ENCODE data around the gene PHTF2. TPM values are rescaled to one million over a fixed set of nuclear protein-coding genes. Genes with fewer than 3 reads are reported as not detected.
"Not testable (repeated sequence)": the region's sequence is repeated elsewhere in the genome, so short reads cannot be mapped to it uniquely, and the experiment has no call there.

The PHTF2 gene
- total RNA-seq, 1 donor = 4.3 TPM

DNA sequence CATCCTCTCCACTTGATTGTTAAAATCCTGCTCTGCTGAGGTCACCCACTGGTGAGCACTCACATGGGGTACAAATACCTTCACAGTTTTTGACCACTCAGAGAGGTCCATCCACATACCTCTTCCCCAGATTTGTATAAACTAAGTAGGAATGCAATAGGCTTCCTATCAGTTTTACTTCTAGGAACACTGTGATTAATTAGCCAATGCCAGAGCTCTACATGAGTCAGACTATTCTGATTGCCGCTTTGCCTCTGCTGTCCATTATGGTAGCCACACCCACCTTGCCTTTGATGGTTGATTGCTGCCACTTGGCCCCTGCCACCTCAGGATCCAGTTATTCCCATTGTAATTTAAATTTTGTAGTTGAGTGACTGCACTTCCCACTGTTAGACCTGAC lies 73.7 kb downstream of the PHTF2 start:
- not testable (repeated sequence) for DNase-seq (ENCODE audit: low read depth in 2 of 3, low spot score in 2 of 3)

DNA sequence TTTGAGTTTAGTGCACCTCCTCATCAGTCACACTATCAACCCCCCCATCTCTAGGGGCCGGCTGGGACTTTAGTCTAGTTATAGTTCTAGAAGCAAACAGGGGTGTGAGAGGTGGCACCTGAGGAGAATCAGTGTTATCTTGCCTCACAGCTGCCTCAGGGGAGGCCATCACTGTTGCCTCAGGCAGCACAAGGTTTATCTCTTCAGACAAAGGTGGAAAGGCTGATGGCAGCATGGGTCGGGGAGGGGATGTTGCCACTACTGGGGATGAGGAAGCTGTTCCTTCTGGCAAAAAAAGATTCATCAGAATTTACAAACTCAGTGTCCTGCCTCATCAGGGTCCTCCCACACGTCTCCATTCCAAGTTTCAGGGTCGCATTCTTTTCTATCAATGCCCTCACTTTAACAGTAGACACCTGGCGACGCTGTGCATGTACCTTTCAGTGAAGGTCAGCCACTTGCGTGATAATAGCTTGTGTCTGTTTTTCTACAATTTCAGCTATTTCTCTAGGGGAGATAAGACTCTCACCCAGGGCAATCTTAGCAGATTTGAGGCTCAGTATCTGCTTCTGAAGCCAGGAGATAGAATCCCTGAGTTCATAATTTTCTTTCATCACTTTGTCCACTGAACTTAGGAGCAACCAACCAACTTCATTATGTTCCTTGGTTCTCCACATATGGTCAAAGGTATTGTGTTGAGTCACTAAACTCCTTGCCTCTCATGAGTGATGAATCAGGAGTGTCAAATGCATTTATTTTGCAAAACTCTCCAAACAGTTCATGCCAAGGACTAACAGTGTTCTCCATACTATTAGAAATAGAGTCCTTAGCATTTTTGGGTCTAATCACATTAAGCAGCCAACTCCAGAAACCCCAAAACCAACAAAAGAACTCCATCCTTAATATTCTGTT lies 75.1 kb downstream of the PHTF2 start:
- not testable (repeated sequence) for DNase-seq (ENCODE audit: low read depth in 2 of 3, low spot score in 2 of 3)

- DNase-seq (ENCODE audit: low read depth in 2 of 3, low spot score in 2 of 3) = no peak
Measured at GRCh38 chr7:77877791-77878190, 79.2 kb downstream of the PHTF2 start.

DNA sequence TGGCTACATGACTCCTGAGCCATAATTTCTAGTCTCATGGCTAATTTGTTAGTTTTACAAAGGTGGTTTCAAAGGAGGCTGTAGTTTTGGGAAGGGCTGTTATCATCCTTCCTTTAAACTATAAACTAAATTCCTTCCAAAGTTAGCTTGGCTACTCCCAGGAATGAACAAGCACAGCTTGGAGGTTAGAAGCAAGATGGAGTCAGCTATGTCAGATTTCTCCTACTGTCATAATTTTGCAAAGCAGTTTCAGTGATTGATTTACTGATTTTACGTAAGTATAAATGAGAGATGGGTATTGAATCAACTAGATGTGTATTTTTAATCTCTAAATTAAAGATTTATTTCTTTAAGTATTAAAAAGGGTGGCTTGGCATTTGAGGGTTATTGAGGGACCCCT lies 79.9 kb downstream of the PHTF2 start:
- no peak for DNase-seq (ENCODE audit: low read depth in 2 of 3, low spot score in 2 of 3)

DNA sequence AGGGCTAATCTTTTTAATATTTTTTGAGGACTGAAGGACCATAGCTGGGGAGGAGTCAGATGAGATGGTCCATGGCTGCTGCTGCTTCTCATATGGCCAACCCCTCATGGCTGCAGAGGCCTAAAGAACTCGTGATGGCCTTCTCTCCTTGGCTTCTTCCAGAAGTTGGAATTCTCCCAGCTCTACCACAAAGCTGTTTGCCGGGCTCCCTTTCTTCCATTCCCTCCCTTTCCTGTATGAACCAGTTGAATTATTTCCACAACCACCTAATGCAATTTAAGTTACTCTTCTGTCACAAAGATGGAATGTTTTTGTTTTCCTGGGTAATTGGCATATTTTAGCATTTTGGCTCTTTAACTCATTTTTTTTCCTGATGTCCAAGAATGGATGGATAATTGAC lies 80.7 kb downstream of the PHTF2 start:
- DNase-seq (ENCODE audit: low read depth in 2 of 3, low spot score in 2 of 3) = no peak

- DNase-seq (ENCODE audit: low read depth in 2 of 3, low spot score in 2 of 3) = no peak
Measured at GRCh38 chr7:77881871-77882270, 83.3 kb downstream of the PHTF2 start.

DNA sequence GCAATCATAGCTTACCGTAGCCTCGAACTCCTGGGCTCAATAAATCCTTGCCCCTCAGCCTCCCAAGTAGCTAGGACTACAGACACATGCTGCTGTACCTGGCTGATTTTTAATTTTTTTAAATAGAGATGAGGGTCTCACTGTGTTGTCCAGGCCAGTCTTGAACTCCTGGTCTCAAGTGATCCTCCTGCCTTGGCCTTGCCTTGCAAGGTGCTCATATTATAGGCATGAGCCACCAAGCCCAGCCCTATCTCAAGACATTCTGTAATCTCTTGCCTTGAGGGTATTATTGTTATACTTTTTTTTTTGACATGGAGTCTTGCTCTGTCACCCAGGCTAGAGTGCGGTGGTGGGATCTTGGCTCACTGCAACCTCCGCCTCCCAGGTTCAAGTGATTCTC lies 86.6 kb downstream of the PHTF2 start:
- no peak for DNase-seq (ENCODE audit: low read depth in 2 of 3, low spot score in 2 of 3)

DNA sequence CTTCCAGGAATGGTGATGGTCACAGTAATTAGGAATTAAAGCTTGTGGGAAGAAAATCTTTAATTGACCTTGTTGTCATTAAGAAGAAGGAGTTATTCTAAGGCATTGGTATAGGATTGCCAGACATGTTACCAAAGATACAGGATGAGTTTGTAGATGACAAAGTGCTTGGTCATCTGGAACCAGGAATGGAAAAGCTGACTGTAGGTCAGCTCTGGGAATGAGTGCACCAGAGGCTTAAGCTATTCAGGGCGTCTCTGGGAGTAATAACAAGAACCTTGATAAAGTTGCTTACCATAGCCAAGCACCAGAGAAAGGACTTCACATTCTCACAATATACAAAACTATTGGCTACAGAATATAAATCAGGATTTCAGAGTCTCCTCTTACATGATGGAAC lies 89.0 kb downstream of the PHTF2 start:
- no peak for DNase-seq (ENCODE audit: low read depth in 2 of 3, low spot score in 2 of 3)

GRCh38 chr7:77888998-77889397 lies 90.4 kb downstream of the PHTF2 start:
- no peak for DNase-seq (ENCODE audit: low read depth in 2 of 3, low spot score in 2 of 3)

GRCh38 chr7:77893813-77894212 lies 95.2 kb downstream of the PHTF2 start:
- DNase-seq (ENCODE audit: low read depth in 2 of 3, low spot score in 2 of 3) = no peak

- DNase-seq (ENCODE audit: low read depth in 2 of 3, low spot score in 2 of 3) = no peak
Measured at GRCh38 chr7:77894574-77895091, 96.1 kb downstream of the PHTF2 start.

- DNase-seq (ENCODE audit: low read depth in 2 of 3, low spot score in 2 of 3) = no peak
Measured at GRCh38 chr7:77895905-77896304, 97.3 kb downstream of the PHTF2 start.

- DNase-seq (ENCODE audit: low read depth in 2 of 3, low spot score in 2 of 3) = no peak
Measured at GRCh38 chr7:77897004-77897547, 98.5 kb downstream of the PHTF2 start.

DNA sequence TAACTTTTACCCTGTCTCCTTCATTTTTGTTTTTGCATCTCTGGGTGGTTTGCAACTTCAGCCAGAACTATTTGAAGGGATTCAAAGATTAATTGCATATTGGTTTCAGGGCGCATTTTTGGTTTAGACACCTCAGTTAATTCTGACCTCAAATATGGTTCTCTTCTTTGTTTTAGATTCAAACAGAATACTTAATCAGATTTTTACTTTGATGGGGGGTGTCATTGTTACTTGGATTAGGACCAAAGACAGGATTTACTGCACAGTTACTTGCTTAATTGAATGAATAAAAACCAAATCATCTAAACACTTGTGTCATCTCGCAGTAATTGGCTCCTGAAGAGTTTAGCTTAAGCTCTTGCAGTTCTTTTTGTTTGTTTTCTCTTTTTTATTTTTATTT lies 100.9 kb downstream of the PHTF2 start:
- DNase-seq (ENCODE audit: low read depth in 2 of 3, low spot score in 2 of 3) = no peak

DNA sequence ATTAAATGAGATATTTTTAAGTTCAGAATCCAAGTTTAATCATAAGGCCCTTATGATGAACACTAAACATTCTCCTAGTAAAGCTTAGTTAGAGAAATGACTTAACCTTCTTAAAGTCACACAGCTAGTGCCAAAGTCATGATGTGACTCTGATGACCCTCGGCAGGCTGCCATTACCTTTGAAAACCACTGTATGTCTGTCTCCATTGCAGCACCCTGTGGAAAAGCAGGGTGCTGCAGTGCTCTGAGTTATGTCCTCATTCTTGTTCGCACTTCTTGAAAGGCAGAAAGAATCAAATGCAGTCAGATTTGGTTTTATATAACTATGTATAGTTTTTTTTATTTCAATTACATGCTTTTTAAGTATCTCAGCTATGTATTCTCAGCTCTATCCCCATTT lies 105.0 kb downstream of the PHTF2 start:
- peak in 1 of 3 donors; percentile 4 for DNase-seq (ENCODE audit: low read depth in 2 of 3, low spot score in 2 of 3)

GRCh38 chr7:77904252-77904651 lies 105.7 kb downstream of the PHTF2 start:
- no peak for DNase-seq (ENCODE audit: low read depth in 2 of 3, low spot score in 2 of 3)

GRCh38 chr7:77907281-77907680 lies 108.7 kb downstream of the PHTF2 start:
- DNase-seq (ENCODE audit: low read depth in 2 of 3, low spot score in 2 of 3) = no peak

DNA sequence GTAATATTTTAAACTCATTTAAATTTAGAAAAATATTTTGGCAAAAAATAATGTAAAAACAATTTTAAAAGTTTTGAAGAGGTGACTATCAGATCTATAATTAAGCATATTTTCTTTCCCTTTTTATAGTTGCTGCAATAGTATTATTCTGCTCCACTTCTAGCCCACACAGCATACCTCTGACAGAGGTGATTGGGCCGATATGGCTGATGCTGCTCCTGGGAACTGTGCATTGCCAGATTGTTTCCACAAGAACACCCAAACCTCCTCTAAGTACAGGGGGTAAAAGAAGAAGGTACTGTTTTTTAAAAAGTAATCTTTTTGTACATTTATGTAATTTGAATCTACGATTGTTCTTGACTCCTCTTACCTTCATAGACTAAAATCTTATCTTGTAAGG lies 110.1 kb downstream of the PHTF2 start:
- no peak for DNase-seq (ENCODE audit: low read depth in 2 of 3, low spot score in 2 of 3)

- no peak for DNase-seq (ENCODE audit: low read depth in 2 of 3, low spot score in 2 of 3)
Measured at GRCh38 chr7:77910124-77910523, 111.6 kb downstream of the PHTF2 start.

DNA sequence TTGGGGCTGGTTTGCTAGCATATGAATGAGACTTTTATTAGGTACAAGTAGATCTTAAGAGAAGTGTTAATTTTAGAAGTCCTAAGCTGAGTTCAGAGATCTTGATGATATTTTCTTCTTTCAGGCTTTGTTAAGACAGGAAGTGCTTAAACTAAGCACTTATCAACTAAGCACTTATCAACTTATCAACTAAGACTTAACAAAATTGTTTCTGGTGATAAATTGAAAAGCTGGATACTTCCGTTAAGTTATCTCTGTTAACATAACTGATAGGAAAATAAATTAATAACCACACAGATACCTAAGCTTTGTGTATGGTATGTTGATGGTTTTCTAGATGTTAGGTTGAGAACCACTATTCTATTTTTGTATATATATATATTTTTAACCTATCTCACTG lies 113.7 kb downstream of the PHTF2 start:
- DNase-seq (ENCODE audit: low read depth in 2 of 3, low spot score in 2 of 3) = no peak

DNA sequence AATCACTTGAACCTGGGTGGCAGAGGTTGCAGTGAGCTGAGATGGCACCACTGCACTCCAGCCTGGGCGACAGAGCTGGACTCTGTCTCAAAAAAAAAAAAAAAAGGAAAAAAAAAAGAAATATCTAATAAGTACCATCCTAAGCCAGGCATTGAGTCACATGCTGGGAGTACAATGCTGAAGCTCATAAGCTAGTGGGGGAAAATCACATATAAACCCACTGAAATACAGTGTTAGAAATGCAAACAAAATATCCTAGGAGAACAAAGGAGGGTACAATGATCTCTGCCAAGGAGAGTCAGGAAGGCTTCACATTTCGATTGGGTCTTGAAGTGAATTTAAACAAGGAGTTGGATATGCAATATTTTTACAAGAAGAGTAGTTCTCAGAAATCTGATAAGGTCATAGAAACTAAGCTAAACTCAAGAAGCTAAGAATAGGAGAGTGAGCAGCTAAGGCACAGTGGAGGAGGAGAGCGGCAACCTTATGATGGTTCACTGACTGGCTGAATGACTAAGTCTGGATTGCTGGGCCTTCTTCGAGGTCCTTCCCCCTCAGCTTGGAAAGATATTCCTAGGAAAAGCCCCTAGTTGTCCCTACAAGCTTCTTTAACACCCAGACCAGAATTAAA lies 115.5 kb downstream of the PHTF2 start:
- DNase-seq (ENCODE audit: low read depth in 2 of 3, low spot score in 2 of 3) = no peak

Data from hematopoietic multipotent progenitor cell (in vitro differentiated cells).